DND-41 (cell line): Measurements from ENCODE around the gene CDRT15L2.
"Not testable (repeated sequence)": the region's sequence is repeated elsewhere in the genome, so short reads cannot be mapped to it uniquely, and the experiment has no call there.

Source experiments
- EZH2 ChIP-seq: IDR thresholded peaks from 3 replicates; pipeline ENCODE4 v1.6.1; 2012; ENCODE audit warnings: borderline replicate concordance, low read depth, mild to moderate bottlenecking, moderate library complexity, low read length, inconsistent platforms; ENCODE audit not compliant: severe bottlenecking
- TF ChIP-seq, protein P1 (sequence below): IDR thresholded peaks from 2 replicates; pipeline ENCODE4 v1.5.1; 2012; ENCODE audit warnings: borderline replicate concordance, low read length, moderate library complexity, mild to moderate bottlenecking; ENCODE audit not compliant: poor library complexity, severe bottlenecking; ENCODE audit errors: extremely low read depth

DNA sequence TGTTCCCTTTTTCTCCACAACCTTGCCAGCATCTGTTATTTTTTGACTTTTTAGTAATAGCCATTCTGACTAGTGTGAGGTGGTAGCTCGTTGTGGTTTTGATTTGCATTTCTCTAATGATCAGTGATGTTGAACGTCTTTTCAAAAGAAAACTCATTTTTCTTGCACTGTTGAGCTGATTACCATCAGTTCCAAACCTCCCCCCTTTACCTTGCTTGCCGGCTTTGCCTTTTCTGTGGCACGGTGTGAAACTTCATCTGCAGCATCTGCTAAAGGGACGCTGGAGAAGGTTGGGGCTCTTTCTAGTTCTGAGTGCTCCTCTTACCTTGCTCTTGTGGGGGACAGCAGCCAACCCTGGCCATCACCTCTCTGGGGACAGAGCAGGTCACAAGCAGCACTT is 39.1 kb upstream of the CDRT15L2 start:
- TF ChIP-seq, protein P1, sequence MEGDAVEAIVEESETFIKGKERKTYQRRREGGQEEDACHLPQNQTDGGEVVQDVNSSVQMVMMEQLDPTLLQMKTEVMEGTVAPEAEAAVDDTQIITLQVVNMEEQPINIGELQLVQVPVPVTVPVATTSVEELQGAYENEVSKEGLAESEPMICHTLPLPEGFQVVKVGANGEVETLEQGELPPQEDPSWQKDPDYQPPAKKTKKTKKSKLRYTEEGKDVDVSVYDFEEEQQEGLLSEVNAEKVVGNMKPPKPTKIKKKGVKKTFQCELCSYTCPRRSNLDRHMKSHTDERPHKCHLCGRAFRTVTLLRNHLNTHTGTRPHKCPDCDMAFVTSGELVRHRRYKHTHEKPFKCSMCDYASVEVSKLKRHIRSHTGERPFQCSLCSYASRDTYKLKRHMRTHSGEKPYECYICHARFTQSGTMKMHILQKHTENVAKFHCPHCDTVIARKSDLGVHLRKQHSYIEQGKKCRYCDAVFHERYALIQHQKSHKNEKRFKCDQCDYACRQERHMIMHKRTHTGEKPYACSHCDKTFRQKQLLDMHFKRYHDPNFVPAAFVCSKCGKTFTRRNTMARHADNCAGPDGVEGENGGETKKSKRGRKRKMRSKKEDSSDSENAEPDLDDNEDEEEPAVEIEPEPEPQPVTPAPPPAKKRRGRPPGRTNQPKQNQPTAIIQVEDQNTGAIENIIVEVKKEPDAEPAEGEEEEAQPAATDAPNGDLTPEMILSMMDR: not testable (repeated sequence)
- not testable (repeated sequence) for TF ChIP-seq EZH2
